Retinal pigment epithelial cell (primary cell): ENCODE results near the gene BPIFA1.

Experiments
- DNase-seq: peaks from one replicate; pipeline ENCODE4 v3.0.0-alpha.2; 2010; ENCODE audit warnings: low read depth
- H3K4me3 ChIP-seq: 2 replicates; pipeline ENCODE4 v1.5.1; 2011; ENCODE audit warnings: mild to moderate bottlenecking, low read length, control low read depth, moderate library complexity
- TF ChIP-seq, protein P1 (sequence below): conservative IDR thresholded peaks from 2 replicates; pipeline ENCODE4 v1.5.1; 2011; ENCODE audit warnings: low read depth, low read length, control low read depth, inconsistent platforms

BPIFA1 gene

DNA sequence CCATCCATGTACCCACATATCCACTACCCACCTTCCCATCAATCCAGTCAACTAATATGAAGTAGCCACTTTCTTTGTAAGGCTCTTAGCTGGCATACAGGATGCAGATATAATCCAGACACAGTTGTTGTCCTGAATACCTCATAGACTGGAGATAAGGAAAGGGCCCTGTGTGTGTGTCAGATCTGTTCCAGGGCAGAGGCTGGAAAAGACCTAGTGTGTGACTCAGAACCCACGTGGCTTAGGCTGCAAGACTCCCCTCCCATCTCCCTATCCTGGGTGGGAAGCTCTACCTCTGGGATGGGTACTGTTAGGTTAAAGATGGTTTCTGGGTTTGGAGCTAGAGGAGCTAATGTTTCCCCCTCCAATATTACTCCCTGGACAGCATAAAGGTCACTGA, 3.6 kb downstream of the BPIFA1 start:
- no peak for DNase-seq
- H3K4me3 ChIP-seq = no peak overlapping the region
- TF ChIP-seq, protein P1, sequence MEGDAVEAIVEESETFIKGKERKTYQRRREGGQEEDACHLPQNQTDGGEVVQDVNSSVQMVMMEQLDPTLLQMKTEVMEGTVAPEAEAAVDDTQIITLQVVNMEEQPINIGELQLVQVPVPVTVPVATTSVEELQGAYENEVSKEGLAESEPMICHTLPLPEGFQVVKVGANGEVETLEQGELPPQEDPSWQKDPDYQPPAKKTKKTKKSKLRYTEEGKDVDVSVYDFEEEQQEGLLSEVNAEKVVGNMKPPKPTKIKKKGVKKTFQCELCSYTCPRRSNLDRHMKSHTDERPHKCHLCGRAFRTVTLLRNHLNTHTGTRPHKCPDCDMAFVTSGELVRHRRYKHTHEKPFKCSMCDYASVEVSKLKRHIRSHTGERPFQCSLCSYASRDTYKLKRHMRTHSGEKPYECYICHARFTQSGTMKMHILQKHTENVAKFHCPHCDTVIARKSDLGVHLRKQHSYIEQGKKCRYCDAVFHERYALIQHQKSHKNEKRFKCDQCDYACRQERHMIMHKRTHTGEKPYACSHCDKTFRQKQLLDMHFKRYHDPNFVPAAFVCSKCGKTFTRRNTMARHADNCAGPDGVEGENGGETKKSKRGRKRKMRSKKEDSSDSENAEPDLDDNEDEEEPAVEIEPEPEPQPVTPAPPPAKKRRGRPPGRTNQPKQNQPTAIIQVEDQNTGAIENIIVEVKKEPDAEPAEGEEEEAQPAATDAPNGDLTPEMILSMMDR = no peak

GRCh38 chr20:33239979-33240736, 4.4 kb downstream of the BPIFA1 start:
- TF ChIP-seq, protein P1 = no peak
- no peak overlapping the region for H3K4me3 ChIP-seq
- no peak for DNase-seq

- no peak overlapping the region for H3K4me3 ChIP-seq
- DNase-seq = no peak
- TF ChIP-seq, protein P1 = no peak
Measured at GRCh38 chr20:33240923-33241322, 5.1 kb downstream of the BPIFA1 start.

DNA sequence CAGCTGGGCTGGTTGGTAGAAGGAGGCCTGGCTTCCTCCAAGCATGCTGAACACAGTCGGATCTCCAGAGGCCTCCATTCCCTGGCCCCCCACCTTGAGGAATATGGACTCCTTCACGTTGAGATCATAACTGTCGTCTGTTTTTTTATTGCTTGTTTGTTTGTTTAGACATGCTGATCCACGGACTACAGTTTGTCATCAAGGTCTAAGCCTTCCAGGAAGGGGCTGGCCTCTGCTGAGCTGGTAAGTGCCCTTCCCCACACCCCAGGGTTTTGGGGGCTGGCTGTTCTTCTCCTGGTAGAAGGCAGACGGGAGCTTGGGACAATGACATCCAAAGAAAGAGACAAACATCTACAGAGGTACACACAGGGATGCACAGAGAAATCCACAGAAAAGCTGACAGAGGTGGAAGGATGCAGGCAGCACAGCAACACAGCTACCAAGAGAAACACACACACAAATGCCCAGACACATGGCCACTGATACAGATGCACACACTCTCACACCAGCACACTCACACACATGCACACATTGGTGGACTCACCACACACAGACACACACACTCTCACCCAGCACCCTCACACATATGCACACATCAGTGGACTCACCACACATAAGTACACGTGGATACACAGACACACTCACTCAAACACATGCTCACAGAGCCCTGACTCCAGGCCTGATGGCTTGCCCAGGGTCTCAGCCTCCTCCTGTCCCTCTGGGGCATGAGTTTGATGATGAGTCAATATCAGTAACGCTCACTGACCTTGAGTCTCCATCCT, 6.7 kb downstream of the BPIFA1 start:
- no peak for DNase-seq
- no peak overlapping the region for H3K4me3 ChIP-seq
- TF ChIP-seq, protein P1 = no peak

DNA sequence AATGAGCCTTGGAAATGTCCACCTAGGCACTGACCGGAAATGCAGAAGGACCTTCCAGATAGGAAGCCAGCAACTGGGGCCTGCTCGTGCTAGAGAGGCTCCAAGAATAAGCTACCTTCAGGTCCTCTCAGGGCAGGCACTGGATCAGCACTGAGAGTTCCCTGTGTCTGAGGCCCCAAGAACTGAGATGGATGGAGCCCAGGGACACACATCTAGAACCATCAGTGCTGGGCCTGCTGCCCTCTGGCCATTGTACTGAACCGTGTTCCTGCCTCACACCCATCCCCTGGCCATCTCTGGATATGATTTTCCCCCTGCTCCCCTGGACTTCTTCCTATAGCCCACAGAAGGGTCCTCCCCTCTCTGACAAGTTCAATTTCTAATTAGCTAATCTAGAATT, 10.3 kb downstream of the BPIFA1 start:
- no peak overlapping the region for H3K4me3 ChIP-seq
- DNase-seq = no peak
- TF ChIP-seq, protein P1 = no peak

DNA sequence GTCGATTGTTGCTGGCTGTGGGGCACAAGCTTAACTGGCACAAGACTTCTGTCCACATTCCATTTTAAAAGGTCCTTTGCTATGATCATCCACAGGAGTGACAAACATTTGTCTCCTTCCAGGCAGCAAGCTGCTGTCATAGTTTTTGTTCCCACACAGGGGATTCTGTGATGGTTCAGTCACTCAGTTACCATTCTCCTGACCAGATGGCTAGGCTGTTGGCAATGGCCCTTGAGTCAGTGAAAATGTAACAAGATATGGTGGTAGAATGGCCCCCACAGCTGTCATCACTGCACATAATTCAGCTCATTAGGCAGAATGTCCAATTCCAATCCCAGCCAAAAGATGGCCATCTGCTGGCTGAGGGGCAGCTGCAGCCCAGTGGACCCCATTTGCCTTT, 13.7 kb downstream of the BPIFA1 start:
- no peak for DNase-seq
- TF ChIP-seq, protein P1 = no peak
- no peak overlapping the region for H3K4me3 ChIP-seq
